K562 (cell line): ENCODE measurements around the gene FGGY. TPM values are rescaled to one million over a fixed set of nuclear protein-coding genes. Genes with fewer than 3 reads are reported as not detected.

Source experiments
- ATAC-seq: fragments of 200-7000 bp; cut with Tn5 transposase; 3 replicates; pipeline ENCODE4 v1.9.1; 2020; ENCODE audit warnings: moderate library complexity
- BruUV-seq: library from RNA; stranded (reverse); fragments of 400-500 nt; replicated peaks from 2 replicates; lab custom pipeline; 2021; lab: Mats Ljungman, UMichigan
- CTCF ChIA-PET: fragments of 300-600 bp; formaldehyde crosslinking; extraction: SDS; loops from one replicate; lab custom pipeline; 2021; ENCODE audit warnings: low intra/inter-chr PET ratio; lab: Yijun Ruan, JAX
- POLR2A ChIA-PET: fragments of 300-600, 350-650 bp; sonication (Branson Sonifier 250); formaldehyde crosslinking; extraction: SDS; loops from one replicate; lab custom pipeline; 2021; ENCODE audit warnings: antibody characterized with exemption, inconsistent platforms; lab: Yijun Ruan, JAX
- DNase-seq, 4 experiments: peaks; one replicate each; pipeline versions ENCODE4 v3.0.0 to v3.0.0-alpha.2; 2011 to 2018; ENCODE audit warnings: low spot score in 3 of 4, mixed read lengths in 3 of 4; ENCODE audit errors: extremely low read depth in 1 of 4
- FAIRE-seq: peaks from 2 replicates; lab custom pipeline; 2011; peaks lifted over from hg19 to GRCh38; lab: Jason Lieb, UNC
- H2AFZ ChIP-seq: 2 replicates; pipeline ENCODE4 v1.6.0; 2011; ENCODE audit warnings: low read depth, low read length, control low read depth, inconsistent platforms
- H3K27ac ChIP-seq: fragments of 200-600 bp; 3 replicates; pipeline ENCODE4 v1.8.0; 2011; ENCODE audit warnings: low read depth, mild to moderate bottlenecking, control low read depth, inconsistent platforms, low read length, moderate library complexity, mixed read lengths; ENCODE audit errors: extremely low read depth
- H3K27me3 ChIP-seq, 2 experiments: fragments of 300-600 bp in 1 of 2; 2 replicates in 1 of 2; 3 replicates in 1 of 2; pipeline versions ENCODE4 v1.6.0 to v1.8.0; 2011; ENCODE audit warnings: inconsistent platforms in 2 of 2, low read length in 2 of 2, mild to moderate bottlenecking in 1 of 2, mixed read lengths in 1 of 2, moderate library complexity in 1 of 2; ENCODE audit not compliant: control insufficient read depth in 2 of 2, insufficient read depth in 2 of 2
- H3K36me3 ChIP-seq: fragments of 300-600 bp; 3 replicates; pipeline ENCODE4 v1.8.0; 2011; ENCODE audit warnings: mild to moderate bottlenecking, low read length, inconsistent platforms; ENCODE audit not compliant: control insufficient read depth, insufficient read depth
- H3K4me1 ChIP-seq, 2 experiments: fragments of 200-600 bp in 1 of 2; replicated peaks in 1 of 2; 2 replicates in 1 of 2; 3 replicates in 1 of 2; pipeline versions ENCODE4 v1.5.1 to v1.8.0; 2011; ENCODE audit warnings: inconsistent platforms in 2 of 2, low read length in 2 of 2, mild to moderate bottlenecking in 1 of 2, mixed read lengths in 1 of 2, moderate library complexity in 1 of 2; ENCODE audit not compliant: control insufficient read depth in 2 of 2, insufficient read depth in 2 of 2
- H3K4me2 ChIP-seq: 2 replicates; pipeline ENCODE4 v1.6.1; 2011; ENCODE audit warnings: low read length, control low read depth, inconsistent platforms, mixed read lengths; ENCODE audit not compliant: insufficient read depth
- H3K4me3 ChIP-seq: fragments of 200-600 bp; sonication (generic), shearing (Covaris generic); 2 replicates; pipeline ENCODE4 v1.5.1; 2016; ENCODE audit warnings: control low read depth, inconsistent platforms
- H3K79me2 ChIP-seq: fragments of 200-600 bp; 3 replicates; pipeline ENCODE4 v1.8.0; 2011; ENCODE audit warnings: low read length, inconsistent platforms; ENCODE audit not compliant: control insufficient read depth, insufficient read depth
- H3K9ac ChIP-seq, 2 experiments: 2 replicates each; pipeline versions ENCODE4 v1.6.0 to v1.6.1; 2011; ENCODE audit warnings: low read depth in 2 of 2, low read length in 2 of 2, control low read depth in 1 of 2, inconsistent platforms in 1 of 2, mild to moderate bottlenecking in 1 of 2, mixed read lengths in 1 of 2; ENCODE audit not compliant: insufficient read depth in 1 of 2
- H3K9me1 ChIP-seq: one replicate; pipeline ENCODE4 v1.6.0; 2011; ENCODE audit warnings: inconsistent platforms, mild to moderate bottlenecking, low read length, moderate library complexity; ENCODE audit not compliant: control insufficient read depth, insufficient read depth
- H3K9me3 ChIP-seq: replicated peaks from 2 replicates; pipeline ENCODE4 v1.5.1; 2011; ENCODE audit warnings: low read depth, low read length, inconsistent platforms; ENCODE audit not compliant: control insufficient read depth, insufficient read depth
- H4K20me1 ChIP-seq: replicated peaks from 2 replicates; pipeline ENCODE4 v1.6.1; 2011; ENCODE audit warnings: low read length, inconsistent platforms, mixed read lengths; ENCODE audit not compliant: control insufficient read depth, insufficient read depth
- PYGO2 ChIP-seq: fragments of 450-650 bp; IDR thresholded peaks from 2 replicates; pipeline ENCODE4 v1.6.1; 2016; ENCODE audit warnings: mild to moderate bottlenecking, missing genetic modification characterization, moderate library complexity, missing compliant biosample characterization
- WGBS: fragments of 100-300 bp; shearing (Covaris generic); methylation state at CpG from one replicate; pipeline ENCODE4 v1.1.6; 2016; ENCODE audit warnings: low coverage, mixed read lengths; ENCODE audit not compliant: insufficient coverage; ENCODE audit errors: missing lambda C conversion rate; 5-methylcytosine and 5-hydroxymethylcytosine counted together
- in situ Hi-C: fragments of 300-500 bp; cut with MboI; formaldehyde crosslinking; loops from 4 replicates; pipeline ENCODE4 v1.15.0; 2018; ENCODE audit warnings: inconsistent platforms, mixed read lengths
- intact Hi-C: fragments of 100-400 bp; cut with micrococcal nuclease; formaldehyde crosslinking; loops from 2 replicates; pipeline ENCODE4 v1.14.2; 2022
- polyA plus RNA-seq, 8 experiments: library from polyadenylated mRNA; depleted of rRNA in 4 of 8; stranded (reverse) in 5 of 8; unstranded in 3 of 8; fragments of >200 nt; fragmentation: Nextera tagmentation in 2 of 8; fragmentation: Illumina TruSeq in 1 of 8; extraction: Ambion mirVana in 2 of 8; extraction: Trizol in 1 of 8; gene quantifications; 2 replicates each; pipeline versions ENCODE4 v1.2.1 to v1.2.3, GENCODE V29; 2011 to 2014; ENCODE audit warnings: inconsistent platforms in 1 of 8, missing spikeins in 1 of 8
- total RNA-seq, 7 experiments: library from RNA; depleted of rRNA in 6 of 7; stranded (reverse); fragments of >200 nt in 6 of 7; fragmentation: Illumina TruSeq in 2 of 7; extraction: Trizol in 2 of 7; gene quantifications; 2 replicates each; pipeline versions ENCODE4 v1.2.1 to v1.2.3, GENCODE V29; 2011 to 2021; ENCODE audit warnings: low replicate concordance in 1 of 7
- TF ChIP-seq, protein P1 (sequence below), 2 experiments: fragments of 200-800 bp in 1 of 2; sonication (Bioruptor generic) in 1 of 2; sonication (generic) in 1 of 2; formaldehyde crosslinking in 1 of 2; IDR thresholded peaks in 1 of 2; conservative IDR thresholded peaks in 1 of 2; 2 replicates each; pipeline versions ENCODE4 v1.5.0 to v1.6.1; 2016 to 2020; ENCODE audit warnings: missing compliant biosample characterization in 1 of 2, missing genetic modification characterization in 1 of 2, missing genetic modification reagents in 1 of 2

The FGGY gene
- total and polyA plus RNA-seq, 9 of the 15 experiments (the other 6 are each of a cell fraction or from before 2014, with no cell fraction given) = 9.7 to 19.2 (median 12.6) TPM

DNA sequence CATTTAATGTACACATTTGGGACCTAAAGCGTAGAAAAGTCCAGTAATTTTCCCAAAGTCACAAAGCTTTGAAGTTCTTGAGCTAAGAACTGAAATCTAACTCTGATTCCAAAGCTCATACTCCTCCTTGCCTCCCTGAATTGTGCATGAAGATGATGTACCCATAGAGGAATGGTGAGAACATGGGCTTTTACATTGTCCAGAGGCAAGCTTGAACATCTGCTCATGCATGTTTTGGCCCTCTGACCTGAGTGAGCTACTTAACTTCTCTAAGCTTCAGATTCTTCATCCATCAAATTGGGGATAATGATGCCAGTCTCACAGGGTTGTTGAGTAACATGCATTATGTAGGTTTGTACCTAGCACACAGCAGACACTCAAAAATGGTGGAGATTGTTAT lies 259.5 kb downstream of the FGGY start:
- WGBS = 13% methylated on average over 1 of the region's 1 CpG
- POLR2A ChIA-PET = no interaction called here

DNA sequence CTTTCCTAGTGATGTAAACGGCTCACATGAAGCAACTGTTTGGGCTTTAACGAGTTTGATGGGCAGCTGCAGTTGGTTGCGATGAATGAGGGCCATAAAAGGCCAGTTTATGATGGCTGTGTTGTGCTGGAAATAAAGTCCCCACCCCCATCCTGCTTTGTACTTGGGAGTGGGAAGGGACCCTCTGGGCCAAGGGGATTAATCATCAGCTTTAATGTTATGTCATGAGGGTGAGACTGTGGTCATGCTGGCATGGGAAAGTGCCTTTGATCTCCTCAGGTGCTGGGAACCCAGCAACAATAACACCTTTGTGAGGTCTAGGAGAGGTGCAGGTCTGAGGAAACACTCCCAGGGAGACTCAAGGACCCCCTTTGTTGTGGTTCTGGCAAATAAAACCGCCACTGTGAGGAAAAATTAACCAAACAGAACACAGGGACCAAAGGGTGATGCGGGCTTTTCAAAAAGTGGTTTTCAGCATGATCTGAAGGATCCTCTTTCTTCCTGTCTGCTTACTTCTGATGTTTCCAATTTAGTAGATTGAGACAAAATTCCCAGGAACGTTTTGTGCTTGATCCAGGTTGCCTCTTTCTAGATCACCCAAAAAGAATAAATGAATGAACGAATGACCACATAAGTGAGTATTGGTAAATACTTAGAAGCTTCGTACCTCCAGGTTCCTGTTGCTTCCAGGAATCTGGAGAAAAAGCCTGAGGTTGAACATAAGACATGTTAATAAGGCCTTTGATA lies 260.1 kb downstream of the FGGY start:
- H3K27ac ChIP-seq = no peak overlapping the region
- H3K4me2 ChIP-seq = no peak overlapping the region
- BruUV-seq = no TSS peak
- TF ChIP-seq PYGO2 = no peak
- intact Hi-C loops = no loop called here
- in situ Hi-C loops = no loop called here
- no peaks in the 10 kb centered on the region for H3K36me3 ChIP-seq
- H3K79me2 ChIP-seq = no peaks in the 10 kb centered on the region
- no peaks in the 10 kb centered on the region for H3K27me3 ChIP-seq
- H3K4me1 ChIP-seq = no peaks in the 10 kb centered on the region
- H3K9ac ChIP-seq = no peak overlapping the region
- DNase-seq (no peak), ATAC-seq (no peak), FAIRE-seq (no peak)
- no peaks in the 10 kb centered on the region for H3K9me3 ChIP-seq
- H2AFZ ChIP-seq = no peak overlapping the region
- no peak overlapping the region for H3K4me3 ChIP-seq
- 14% methylated on average over 8 of the region's 8 CpGs for WGBS
- no peaks in the 10 kb centered on the region for H4K20me1 ChIP-seq
- no peaks in the 10 kb centered on the region for H3K9me1 ChIP-seq
- CTCF ChIA-PET = no interaction called here
- POLR2A ChIA-PET = no interaction called here

More for the DNA sequence above, 259.5 kb downstream of the FGGY start:
- Histone ChIP-seq H3K4me2 (no peak overlapping the region), H3K79me2 (no peaks in the 10 kb centered on the region), H3K27ac (no peak overlapping the region), H4K20me1 (no peaks in the 10 kb centered on the region), H3K9me1 (no peaks in the 10 kb centered on the region), H2AFZ (no peak overlapping the region), H3K9ac (no peak overlapping the region), H3K36me3 (no peaks in the 10 kb centered on the region), H3K4me1 (no peaks in the 10 kb centered on the region), H3K4me3 (no peak overlapping the region), H3K9me3 (no peaks in the 10 kb centered on the region), H3K27me3 (no peaks in the 10 kb centered on the region)
- ATAC-seq = no peak
- BruUV-seq = no TSS peak
- TF ChIP-seq, protein P1, sequence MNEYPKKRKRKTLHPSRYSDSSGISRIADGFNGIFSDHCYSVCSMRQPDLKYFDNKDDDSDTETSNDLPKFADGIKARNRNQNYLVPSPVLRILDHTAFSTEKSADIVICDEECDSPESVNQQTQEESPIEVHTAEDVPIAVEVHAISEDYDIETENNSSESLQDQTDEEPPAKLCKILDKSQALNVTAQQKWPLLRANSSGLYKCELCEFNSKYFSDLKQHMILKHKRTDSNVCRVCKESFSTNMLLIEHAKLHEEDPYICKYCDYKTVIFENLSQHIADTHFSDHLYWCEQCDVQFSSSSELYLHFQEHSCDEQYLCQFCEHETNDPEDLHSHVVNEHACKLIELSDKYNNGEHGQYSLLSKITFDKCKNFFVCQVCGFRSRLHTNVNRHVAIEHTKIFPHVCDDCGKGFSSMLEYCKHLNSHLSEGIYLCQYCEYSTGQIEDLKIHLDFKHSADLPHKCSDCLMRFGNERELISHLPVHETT (CRISPR knock-in tag; conservative IDR thresholded peaks at IDR 0.05 in 1 of 2, IDR thresholded peaks at IDR 0.05 in 1 of 2) = no peak
- FAIRE-seq = no peak
- intact Hi-C loops (no loop called here), in situ Hi-C loops (no loop called here)
- CTCF ChIA-PET = no interaction called here
- no peak for DNase-seq
